Measurements from ENCODE around the gene PRKAG2.
"Not testable (repeated sequence)": the region's sequence is repeated elsewhere in the genome, so short reads cannot be mapped to it uniquely, and the experiment has no call there.

Gene PRKAG2

DNA sequence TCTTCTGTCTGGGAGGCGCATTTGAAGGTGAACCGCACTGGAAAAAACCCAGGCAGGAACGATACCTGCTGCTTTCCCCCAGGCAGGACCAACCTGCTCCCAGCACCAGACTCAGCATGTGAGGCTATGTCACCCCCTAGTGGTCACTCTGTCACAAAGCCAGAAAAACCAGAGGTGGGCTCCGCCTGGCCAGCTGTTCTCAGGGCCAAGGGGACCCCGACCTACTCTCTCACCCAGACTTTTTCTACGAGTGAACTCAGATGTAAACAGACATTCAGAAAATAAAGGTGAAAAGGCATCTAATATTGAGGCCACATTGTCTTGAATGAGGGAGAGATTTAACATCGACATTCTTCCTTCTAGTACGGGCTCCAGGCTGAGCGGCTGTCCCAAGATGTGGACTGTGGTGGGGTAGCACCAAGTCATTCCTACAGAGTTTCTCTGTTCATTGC lies 117.3 kb downstream of the PRKAG2 start:
- no peak for DNase-seq

DNA sequence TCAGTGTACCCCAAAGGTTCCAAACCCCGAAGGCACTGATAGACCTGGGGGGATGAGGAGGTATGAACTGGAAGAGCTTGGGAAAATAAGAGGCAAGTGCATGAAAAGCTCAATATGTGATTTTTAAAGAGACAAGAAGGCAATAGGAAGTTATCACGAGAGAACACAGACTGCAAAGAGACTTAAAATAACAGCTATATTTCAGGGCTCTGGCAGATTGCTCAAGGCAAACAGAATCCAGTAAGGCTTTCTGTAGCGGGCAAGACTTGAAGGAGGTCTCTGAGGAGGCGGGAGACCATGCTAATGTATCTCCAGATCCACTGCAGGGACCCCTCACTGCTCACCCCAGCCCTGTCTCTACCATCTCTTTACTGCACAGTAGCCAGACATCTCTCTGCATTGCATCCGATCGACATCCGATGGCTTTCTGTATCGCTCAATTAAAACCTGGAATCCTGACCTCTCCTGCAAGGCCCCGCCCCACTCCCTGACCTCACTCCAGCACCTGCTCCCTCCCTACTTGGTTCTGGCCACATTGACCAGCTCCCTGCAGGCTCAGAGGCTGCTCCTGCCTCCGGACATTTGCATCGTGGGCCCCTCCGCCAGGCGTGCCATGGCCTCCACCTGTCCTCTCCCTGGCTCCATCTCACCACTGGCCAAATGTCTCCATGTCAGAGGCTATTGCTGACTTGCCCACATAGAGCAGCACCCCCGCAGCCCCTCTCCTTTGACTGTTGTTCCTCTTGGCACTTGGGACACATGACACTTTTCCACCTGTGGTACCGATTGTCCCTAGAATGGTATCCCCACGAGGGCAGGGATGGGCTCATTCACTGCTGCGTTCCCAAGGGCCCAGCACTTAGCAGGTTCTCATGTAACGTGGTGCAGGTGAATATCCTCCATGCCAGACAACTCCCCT lies 118.0 kb downstream of the PRKAG2 start:
- no peak for DNase-seq

DNA sequence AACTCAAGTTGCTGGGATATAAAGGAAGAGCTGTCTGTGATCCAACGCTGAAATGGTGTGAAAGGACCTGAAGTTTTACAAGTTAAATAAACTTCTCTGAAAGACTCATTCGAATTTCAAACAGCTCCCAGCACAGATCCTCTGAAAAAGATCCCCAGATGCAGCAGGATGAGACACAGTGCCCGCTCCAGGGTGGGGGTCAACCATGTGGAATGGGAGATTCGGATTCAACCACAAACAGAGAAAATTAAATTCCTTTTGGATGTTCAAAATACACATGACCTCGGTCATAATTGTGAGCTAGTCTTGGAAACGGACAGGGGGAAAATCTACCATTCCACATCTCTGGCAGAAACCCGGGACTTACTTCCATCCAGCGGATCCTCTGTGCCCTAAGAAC lies 119.6 kb downstream of the PRKAG2 start:
- DNase-seq, result no peak

DNA sequence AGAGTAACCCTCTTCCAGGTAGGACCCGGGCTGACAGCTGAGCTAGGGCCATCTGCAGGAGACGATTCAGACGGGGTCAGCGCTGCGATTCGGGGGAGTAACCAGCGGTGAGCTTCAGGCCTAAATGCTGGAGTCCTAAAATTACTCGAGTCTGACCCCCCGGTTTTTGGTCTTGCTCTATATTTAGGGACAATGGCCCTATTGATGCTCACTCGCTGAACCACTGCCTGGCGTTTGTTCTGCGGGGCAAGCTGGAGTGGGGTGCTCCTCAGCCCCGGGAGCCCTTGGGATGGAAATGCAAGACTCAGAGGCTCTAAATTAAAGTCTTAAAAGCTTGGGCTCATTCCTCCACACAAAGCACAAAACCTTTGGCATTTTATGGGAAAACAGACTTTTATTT lies 120.0 kb downstream of the PRKAG2 start:
- DNase-seq, result no peak

DNA sequence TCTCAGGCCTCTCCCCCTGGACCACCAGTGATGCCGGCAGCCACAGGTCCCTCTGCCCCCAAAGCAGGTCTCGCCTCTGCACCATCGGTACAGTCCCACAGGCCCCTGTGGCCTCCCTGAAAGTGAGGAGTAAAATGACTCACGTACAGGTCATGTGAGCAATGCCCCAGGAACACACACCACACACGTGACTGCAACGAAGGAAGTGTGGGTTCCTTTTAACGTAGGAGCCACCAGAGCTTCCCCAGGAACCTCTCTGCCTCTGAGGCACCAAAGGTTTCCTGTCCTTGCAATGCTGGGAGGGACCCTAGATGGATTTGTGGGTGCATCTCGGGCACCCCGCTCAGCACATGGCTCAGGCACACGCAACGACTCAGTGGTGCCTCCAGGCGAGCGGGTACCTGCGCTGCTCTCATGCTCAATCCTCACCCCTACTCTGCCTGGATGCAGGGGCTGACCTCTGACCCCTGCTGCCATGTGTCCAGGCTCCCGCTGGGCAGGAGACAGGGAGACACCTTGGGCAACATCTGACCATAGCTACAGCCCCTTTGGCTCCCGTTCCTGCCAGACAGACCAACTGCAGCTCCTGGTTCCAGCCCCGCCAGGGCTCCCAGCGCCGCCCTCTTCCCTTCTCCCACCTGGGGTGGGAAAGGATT lies 120.7 kb downstream of the PRKAG2 start:
- DNase-seq, result peak; percentile 66

DNA sequence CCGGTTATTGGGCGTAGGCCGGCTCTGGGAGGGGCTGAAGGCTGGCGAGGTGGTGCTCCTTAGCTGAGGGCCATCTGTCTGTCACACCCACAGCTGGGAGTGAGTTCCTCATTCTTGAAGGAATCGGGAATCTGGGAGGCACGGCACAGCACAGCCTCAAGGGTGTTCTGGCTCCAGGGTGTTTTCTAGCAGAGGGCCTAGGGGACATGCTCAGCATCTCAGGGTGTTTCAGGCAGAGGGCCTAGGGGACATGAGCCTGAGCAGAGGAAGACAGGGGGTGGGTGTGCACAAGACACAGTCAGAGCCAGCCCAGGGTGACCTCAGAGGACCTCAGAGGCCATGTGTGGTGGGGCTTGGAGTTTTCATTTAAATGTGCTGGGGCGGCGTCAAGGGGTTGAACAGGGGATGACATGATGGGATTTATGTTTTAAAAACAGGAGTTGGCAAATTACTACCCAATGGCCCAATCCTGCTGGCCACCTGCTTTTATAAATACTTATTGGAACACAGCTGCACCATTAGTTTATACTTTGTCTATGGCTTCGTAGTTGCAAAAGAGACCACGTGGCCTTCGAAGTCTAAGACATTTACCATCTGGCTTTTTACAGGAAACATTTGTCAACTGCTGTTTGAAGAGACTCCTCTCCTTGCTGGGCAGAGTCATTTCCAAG lies 121.6 kb downstream of the PRKAG2 start:
- no peak for DNase-seq

DNA sequence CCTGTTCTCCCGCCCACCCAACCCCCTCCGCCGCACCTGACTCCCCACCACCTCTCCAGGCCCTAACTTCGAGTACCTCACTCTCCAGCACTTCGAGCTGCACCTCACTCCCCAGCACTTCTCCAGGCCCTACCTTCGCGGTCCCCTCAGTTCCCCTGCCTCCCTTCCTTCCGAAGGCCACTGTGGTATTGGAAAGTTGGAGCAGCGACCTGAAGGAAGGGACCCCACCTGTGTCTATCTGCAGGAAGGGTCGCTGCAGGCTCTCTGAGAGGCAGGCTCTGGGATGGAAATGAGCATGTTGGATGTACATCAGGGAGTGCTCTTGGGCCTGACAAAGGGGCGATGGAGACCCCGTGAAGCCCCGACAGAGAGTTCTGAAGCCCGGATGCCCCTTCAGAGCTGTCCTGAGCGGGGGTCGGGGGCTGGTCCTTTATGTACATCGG lies 122.2 kb downstream of the PRKAG2 start:
- DNase-seq, result no peak

DNA sequence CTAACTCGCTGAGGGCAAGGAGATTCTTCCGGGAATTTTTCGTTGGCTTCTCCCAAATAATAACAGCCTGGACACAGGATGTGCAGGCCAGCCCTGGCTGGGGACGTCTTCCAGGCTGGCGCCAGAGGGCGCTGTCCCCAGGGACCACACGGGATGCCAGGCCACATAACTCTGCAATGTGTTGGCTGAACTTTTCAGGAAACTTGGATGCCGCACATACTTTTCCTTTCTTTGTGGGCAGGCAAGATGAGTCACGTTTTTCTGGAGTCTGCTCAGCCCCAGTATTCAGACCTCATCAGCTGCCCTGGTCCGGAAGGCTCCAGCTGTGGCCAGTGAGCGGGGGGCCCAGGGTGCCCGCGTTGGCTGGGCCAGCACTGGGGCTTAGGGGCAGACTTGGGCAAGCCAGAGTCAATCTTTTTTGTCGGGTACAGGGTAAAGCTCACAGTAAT lies 122.7 kb downstream of the PRKAG2 start:
- peak; percentile 8 for DNase-seq

DNA sequence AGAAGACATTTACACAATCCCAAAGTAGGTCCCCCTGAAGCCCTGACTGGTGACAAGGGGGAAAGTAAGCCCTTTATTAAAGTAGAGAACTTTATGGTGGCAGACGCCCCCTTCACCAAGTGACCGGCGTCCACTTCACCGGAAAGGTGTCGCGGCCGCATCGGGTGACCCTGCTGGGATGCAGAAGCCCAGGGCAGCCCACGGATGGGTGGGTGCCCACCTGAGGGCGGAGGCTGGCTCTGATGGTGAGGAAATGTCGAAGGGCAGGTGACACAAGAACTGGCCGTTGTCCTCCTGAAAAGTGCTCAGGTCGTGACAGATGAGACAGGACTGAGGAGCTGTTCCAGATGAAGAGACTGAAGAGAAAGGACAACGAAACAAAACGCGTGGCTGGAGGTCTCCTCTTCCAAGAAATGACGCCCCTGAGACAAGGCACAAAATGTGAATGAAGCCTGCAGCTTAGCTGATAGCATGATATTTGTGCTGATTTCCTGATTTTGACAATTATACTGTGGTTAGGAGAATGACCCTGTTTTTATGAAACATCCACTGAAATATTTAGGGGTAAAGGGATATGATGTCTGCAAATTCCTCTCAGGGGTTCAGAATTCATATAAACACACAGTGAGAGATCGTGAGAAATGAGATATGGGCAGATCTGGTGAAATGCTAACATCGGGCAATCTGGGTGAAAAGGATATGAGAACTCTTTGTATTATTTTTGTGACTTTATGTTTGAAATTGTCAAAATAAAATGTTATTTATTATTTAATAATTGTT lies 123.9 kb downstream of the PRKAG2 start:
- no peak for DNase-seq

DNA sequence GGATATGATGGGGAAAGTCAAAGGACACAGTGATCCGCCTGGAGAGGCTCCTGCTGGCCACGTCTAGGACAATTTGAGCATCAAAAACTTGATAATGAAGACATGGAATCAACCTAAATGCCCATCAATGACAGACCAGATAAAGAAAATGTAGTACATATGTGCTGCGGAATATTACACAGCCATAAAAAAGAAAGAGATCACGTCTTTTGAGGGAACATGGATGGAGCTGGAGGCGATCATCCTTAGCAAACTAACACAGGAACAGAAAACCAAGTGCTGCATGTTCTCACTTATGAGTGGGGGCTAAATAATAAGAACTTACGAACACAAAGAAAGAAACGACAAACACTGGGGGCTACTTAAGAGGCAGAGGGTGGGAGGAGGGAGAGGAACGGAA lies 124.9 kb downstream of the PRKAG2 start:
- no peak for DNase-seq

DNA sequence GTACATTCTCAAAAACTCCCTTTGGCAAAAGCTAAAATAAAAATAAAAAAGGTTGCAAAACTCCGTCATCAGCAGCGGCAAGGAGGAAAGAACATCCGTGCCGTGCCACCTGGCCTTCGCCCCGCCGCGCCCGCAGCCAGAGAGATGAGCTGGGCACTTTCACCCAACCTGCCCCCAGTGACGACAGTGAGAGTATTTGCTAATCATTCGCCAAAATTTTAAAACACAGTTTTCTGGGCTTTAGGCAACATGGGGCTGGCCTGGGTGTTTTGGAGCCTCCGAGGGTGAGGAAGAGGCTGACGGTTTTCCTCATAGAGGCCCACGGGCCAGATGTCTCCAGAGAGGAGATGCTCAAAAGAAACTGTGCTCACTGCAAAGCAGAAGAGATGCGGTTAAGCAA lies 128.2 kb downstream of the PRKAG2 start:
- DNase-seq, result no peak

DNA sequence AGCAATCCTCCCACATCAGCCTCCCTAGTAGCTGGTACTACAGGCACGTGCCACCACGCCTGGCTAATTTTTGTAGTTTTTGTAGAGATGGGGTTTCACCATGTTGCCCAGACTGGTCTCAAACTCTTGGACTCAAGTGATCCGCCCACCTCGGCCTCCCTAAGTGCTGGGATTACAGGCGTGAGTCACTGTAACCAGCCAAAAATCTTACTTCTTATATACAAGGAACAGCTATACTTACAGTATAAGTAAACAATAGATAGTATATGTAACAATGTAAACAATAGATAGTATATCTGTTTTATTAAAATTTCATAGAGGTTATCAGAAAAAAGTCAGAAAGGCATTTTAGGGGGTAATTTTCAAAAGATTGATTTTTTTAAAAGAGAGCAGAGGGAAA lies 128.9 kb downstream of the PRKAG2 start:
- DNase-seq, result not testable (repeated sequence)

DNA sequence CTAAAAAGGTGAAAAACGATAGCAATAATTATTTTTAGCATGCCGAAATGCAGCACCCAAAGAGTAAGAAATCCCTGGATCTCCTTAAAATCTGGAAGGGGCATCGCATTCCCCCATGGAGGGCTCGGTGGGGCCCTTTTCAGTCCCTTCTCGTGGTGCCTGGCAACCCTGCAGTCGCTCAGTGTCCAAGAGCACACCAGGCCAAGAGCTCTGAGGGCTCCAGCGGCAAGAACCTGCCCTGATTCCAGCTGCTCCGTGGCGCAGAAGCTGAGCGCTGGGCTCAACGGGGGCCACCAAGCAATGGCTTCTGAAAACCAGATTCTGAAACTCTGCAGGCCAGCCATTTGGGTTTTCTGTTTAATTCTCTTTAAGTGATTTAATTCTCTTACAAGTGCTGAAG lies 131.2 kb downstream of the PRKAG2 start:
- DNase-seq, result no peak

DNA sequence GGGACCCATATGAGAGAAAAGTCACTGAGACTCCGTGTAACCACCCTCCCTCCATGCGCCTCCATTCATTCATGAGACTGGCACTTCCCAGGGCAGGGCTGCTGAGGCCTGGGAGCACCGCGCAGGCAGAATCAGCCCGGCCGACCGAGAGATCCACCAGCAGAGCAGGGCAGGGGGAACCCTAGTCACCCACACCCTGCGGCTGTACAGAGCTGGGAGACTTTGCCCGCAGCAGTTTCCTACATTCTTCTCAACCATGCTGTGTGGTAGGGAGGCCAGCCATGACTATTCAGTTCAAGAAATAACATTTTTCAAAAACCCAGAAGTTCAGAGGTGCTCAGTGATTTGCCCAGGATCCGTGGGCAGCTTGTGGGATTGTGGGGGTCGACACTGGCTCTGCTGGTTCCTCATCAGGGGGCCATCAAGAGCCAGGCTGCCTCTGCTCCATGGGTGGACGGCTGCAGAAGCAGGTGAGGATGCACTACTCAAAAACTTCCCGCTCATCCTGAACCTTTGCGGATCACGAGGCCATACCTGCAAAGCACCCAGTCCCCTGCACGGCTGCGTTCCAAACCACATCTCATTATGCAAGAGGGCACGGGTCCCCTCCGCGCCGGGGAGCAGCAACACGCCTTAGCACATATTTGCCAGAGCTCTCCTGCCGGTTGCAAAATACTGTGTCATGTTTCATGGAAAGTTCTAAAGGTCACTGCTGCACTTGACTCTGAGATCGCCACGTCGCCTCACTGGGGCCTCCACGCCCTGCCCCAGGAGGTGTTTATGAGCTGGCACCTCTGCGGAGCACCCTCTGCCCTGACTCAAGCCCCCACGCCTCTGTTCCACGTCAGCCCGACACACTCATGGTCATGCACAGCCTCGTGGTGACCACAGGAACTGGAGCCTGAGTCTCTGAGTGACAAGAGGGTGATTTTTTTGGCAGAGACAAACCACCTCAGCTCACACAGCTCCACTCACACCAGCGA lies 132.0 kb downstream of the PRKAG2 start:
- no peak for DNase-seq

DNA sequence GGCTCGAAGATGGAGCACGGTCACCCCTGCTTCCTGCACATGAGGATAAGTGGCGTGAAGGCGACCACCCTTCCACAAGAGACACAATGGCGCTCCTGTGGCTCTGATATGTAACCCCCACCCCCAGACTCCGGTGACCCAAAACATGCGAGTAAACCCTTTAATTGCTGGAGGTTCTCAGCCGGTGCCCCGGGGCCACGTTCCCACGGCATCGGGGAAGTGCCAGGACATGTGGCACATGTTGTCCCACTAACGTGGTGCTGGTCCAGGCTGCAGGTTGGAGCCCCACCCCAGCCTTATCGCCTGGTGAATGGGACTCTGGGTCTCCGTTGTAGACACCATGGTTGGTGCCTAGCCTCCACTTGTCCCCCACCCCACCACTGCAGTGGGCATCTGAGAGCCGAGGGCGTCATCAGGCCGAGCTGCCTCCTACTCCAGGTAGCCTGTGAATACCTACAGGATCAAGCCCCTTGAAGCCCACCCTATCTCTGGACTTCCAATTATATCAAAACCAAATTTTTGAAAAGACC lies 132.8 kb downstream of the PRKAG2 start:
- DNase-seq, result no peak

DNA sequence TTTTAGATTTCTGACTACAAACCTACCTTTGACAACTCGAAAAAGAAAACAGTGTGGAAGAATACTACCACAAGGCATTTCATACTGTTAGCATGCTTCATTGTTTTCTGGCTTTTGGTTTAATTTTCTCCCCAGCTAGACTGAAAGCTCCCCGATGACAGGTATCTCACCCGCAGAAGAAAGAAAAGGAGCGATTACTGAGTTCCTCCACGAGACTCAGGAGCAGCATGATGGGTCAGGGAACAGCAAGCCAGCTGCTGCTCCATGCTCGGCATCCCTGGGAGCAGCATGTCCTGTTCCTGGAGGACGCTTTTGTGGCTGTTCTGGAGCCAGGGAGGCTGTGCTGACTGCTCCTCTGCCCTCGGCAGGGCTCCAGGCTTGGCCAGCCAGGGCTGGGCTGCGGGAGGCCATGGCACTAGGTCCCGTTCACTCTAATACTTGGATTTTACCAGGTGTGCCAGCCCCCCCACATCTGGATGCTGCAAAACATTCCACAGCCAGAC lies 133.4 kb downstream of the PRKAG2 start:
- DNase-seq, result no peak

DNA sequence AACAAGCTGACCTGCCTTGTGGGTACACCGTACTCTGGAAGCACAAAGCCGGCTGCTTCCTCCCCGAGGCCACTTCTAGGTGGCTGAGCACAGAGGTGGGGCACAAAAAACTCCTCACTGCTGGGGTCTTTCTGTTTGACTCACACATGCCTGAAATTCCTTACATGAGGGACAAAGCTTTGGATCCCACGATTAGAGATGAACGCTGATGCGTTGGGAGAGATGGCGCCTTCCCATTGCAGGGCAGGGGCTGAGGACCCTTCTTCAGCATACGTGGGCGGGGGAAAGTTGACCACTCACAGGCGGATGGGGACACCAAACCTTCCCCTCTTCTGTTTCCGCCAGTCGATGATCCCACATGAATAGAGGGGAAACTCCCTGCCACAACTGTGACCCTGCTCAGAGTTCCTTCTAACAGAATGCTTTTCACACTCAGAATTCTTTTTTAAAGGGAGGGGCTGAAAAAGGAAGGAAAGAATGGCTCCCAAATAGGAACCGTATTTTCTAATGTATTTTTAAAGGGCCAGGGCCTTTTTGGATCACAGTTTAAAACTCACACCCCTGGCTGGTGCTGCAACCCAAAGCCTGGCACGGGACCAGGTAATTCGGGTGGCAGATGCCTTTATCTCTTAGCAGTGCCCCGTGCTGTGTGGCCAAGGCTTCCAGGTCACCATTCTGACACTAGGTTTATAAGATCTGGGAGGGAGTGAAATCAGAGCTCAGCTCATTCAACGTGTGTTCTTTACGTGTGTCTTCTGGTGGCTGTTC lies 134.0 kb downstream of the PRKAG2 start:
- DNase-seq, result peak; percentile 28

DNA sequence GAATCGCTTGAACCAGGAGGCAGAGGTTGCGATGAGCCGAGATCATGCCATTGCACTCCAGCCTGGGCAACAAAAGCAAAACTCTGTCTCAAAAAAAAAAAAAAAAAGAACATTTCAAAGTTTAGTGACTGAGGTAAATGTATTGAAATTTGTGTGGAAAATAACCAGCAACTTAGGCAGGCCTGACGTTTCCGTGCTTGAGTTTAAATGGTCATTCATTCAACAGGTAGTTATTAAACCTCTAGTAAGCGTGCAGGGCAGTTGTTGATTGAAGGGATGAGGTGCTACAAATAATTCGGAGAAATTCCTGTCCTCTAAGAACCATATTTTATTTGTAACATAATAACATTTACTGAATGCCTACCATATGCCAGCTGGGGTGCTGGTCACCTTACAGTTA lies 135.3 kb downstream of the PRKAG2 start:
- DNase-seq, result no peak

DNA sequence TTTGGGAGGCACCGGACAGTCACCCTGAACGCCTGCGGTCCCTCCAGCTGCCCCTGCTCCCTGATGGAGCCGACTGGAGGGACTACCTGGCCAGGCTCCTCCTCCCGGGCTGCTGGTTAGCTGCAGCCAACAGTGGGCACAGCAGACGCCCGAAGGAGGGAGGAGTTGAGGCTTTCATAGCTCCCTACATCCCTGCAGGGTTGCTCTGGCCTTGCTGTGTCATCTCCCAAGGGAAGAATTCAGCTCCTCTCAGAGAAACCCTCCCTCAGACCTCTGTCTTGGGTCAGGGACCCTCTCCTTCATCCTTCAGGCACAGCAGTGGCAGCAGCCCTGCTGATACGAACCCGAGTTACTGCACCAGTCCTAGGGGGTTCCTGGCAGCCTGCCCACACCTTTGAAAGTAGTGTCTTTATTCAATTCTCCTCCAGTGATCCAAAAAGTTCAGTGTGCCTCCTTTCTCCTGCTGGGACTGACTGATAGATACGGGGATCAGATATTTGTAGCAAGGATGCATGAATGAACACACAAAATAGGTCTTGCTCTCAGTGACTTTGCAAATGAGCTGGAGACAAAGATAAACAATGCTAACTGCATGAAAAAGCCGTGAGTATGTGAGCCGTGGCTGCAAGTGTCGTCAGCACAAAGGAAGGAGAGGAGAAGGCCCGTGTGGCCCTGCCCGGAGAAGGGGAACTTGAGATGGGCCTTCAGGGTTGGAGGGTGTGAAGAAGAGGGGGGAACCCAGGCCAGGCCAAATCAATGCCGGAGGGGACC lies 136.6 kb downstream of the PRKAG2 start:
- no peak for DNase-seq

Measured in GDM1 (cell line).